GM23338 (cell line): ENCODE results near the gene HEXB. TPM values are rescaled to one million over a fixed set of nuclear protein-coding genes. Genes with fewer than 3 reads are reported as not detected.

Experiments used
- ATAC-seq: fragments of 200-7000 bp; cut with Tn5 transposase; 3 replicates; pipeline ENCODE4 v1.9.1; 2020
- DNase-seq: peaks from one replicate; pipeline ENCODE4 v3.0.0-alpha.2; 2015; ENCODE audit warnings: low spot score
- H2AFZ ChIP-seq: fragments of 200-600 bp; sonication (generic); 2 replicates; pipeline ENCODE4 v1.8.0; 2016; ENCODE audit warnings: antibody characterized with exemption, mild to moderate bottlenecking, moderate library complexity
- H3F3A ChIP-seq: fragments of 200-600 bp; sonication (generic); replicated peaks from 2 replicates; pipeline ENCODE4 v1.8.0; 2017; ENCODE audit warnings: antibody characterized with exemption, mixed run types, low read depth
- H3K27ac ChIP-seq: fragments of 200-600 bp; sonication (generic); 2 replicates; pipeline ENCODE4 v1.6.1; 2016; ENCODE audit warnings: low read depth
- H3K27me3 ChIP-seq: fragments of 200-600 bp; sonication (generic); 2 replicates; pipeline ENCODE4 v1.8.0; 2016; ENCODE audit warnings: mild to moderate bottlenecking, mixed run types, moderate library complexity; ENCODE audit not compliant: insufficient read depth
- H3K36me3 ChIP-seq: fragments of 200-600 bp; sonication (generic); 2 replicates; pipeline ENCODE4 v1.8.0; 2016; ENCODE audit warnings: mild to moderate bottlenecking; ENCODE audit not compliant: insufficient read depth
- H3K4me1 ChIP-seq: fragments of 200-600 bp; sonication (generic); 2 replicates; pipeline ENCODE4 v1.8.0; 2016; ENCODE audit warnings: mild to moderate bottlenecking, moderate library complexity; ENCODE audit not compliant: insufficient read depth
- H3K4me2 ChIP-seq: fragments of 200-600 bp; sonication (generic); 2 replicates; pipeline ENCODE4 v1.7.1; 2017; ENCODE audit warnings: mixed run types
- H3K4me3 ChIP-seq: fragments of 200-600 bp; sonication (generic); 2 replicates; pipeline ENCODE4 v1.6.1; 2016; ENCODE audit warnings: mixed run types
- H3K79me2 ChIP-seq: fragments of 200-600 bp; sonication (generic); replicated peaks from 2 replicates; pipeline ENCODE4 v1.8.0; 2017; ENCODE audit warnings: mild to moderate bottlenecking; ENCODE audit not compliant: insufficient read depth
- H3K9me2 ChIP-seq: fragments of 200-600 bp; sonication (generic); 2 replicates; pipeline ENCODE4 v1.8.0; 2017; ENCODE audit not compliant: insufficient read depth
- H4K20me1 ChIP-seq: fragments of 200-600 bp; sonication (generic); replicated peaks from 2 replicates; pipeline ENCODE4 v1.8.0; 2017; ENCODE audit warnings: mild to moderate bottlenecking; ENCODE audit not compliant: insufficient read depth
- H3K27ac Mint-ChIP-seq: 2 replicates; pipeline ENCODE4 v1.8.0; 2020; ENCODE audit warnings: inconsistent platforms, mild to moderate bottlenecking, moderate library complexity, mixed read lengths
- H3K27me3 Mint-ChIP-seq: 3 replicates; pipeline ENCODE4 v1.8.0; 2022; ENCODE audit warnings: low read depth, mild to moderate bottlenecking, moderate library complexity, mixed read lengths, inconsistent platforms; ENCODE audit not compliant: insufficient read depth, poor library complexity
- H3K36me3 Mint-ChIP-seq: 3 replicates; pipeline ENCODE4 v1.8.0; 2021; ENCODE audit warnings: low read depth, mild to moderate bottlenecking, inconsistent platforms, moderate library complexity, mixed read lengths
- H3K4me1 Mint-ChIP-seq: 3 replicates; pipeline ENCODE4 v1.8.0; 2020; ENCODE audit warnings: mild to moderate bottlenecking, inconsistent platforms, mixed read lengths
- H3K4me3 Mint-ChIP-seq: 3 replicates; pipeline ENCODE4 v1.8.0; 2021; ENCODE audit warnings: moderate library complexity, mild to moderate bottlenecking, inconsistent platforms, mixed read lengths
- H3K9me3 Mint-ChIP-seq: 3 replicates; pipeline ENCODE4 v1.8.0; 2020; ENCODE audit warnings: moderate library complexity, mild to moderate bottlenecking, inconsistent platforms, mixed read lengths
- CREB1 ChIP-seq: fragments of 250-450 bp; sonication (Bioruptor Pico); IDR thresholded peaks from 2 replicates; pipeline ENCODE4 v1.5.0; 2020; ENCODE audit warnings: low read depth, mild to moderate bottlenecking, moderate library complexity
- CTCF ChIP-seq, 2 experiments: fragments of 200-600 bp in 1 of 2; sonication (generic) in 1 of 2; conservative IDR thresholded peaks; 2 replicates each; pipeline versions ENCODE4 v1.5.1 to v1.6.1; 2016 to 2017; ENCODE audit warnings: antibody characterized with exemption in 2 of 2, low read depth in 2 of 2, mild to moderate bottlenecking in 2 of 2, moderate library complexity in 1 of 2
- ETS1 ChIP-seq: IDR thresholded peaks from 2 replicates; pipeline ENCODE4 v1.6.1; 2016; ENCODE audit warnings: antibody characterized with exemption
- EZH2 ChIP-seq: fragments of 200-600 bp; sonication (generic); IDR thresholded peaks from one replicate; pipeline ENCODE4 v1.8.0; 2017; ENCODE audit warnings: antibody characterized with exemption, mild to moderate bottlenecking, low read depth; ENCODE audit not compliant: unreplicated experiment
- EZH2phosphoT487 ChIP-seq: fragments of 200-600 bp; sonication (generic); IDR thresholded peaks from one replicate; pipeline ENCODE4 v1.8.1; 2018; ENCODE audit warnings: antibody characterized with exemption; ENCODE audit not compliant: unreplicated experiment
- NANOG ChIP-seq: IDR thresholded peaks from 2 replicates; pipeline ENCODE4 v1.6.1; 2016; ENCODE audit warnings: antibody characterized with exemption, borderline replicate concordance
- POLR2AphosphoS5 ChIP-seq: IDR thresholded peaks from 2 replicates; pipeline ENCODE4 v1.6.1; 2016; ENCODE audit warnings: antibody characterized with exemption, low read depth
- ZNF114 ChIP-seq: fragments of 250-450 bp; sonication (Bioruptor Pico); IDR thresholded peaks from 2 replicates; pipeline ENCODE4 v1.5.0; 2020; ENCODE audit warnings: mild to moderate bottlenecking, moderate library complexity
- ZNF331 ChIP-seq: fragments of 250-450 bp; sonication (Bioruptor Pico); IDR thresholded peaks from 2 replicates; pipeline ENCODE4 v1.5.0; 2020; ENCODE audit warnings: low read depth, mild to moderate bottlenecking, moderate library complexity
- ZNF462 ChIP-seq: fragments of 250-450 bp; sonication (Bioruptor Pico); IDR thresholded peaks from 2 replicates; pipeline ENCODE4 v1.5.0; 2020; ENCODE audit warnings: mild to moderate bottlenecking, moderate library complexity
- polyA plus RNA-seq: library from polyadenylated mRNA; unstranded; fragments of >200 nt; fragmentation: Nextera tagmentation; extraction: Ambion mirVana; gene quantifications from 2 replicates; pipeline ENCODE4 v1.2.1, GENCODE V29; 2016
- total RNA-seq: library from RNA; depleted of rRNA; stranded (reverse); fragments of >200 nt; shearing (Covaris generic); gene quantifications from 2 replicates; pipeline ENCODE4 v1.2.3, GENCODE V29; 2014

HEXB gene
- total and polyA plus RNA-seq, 2 experiments from 2014 or later, result 49.2 to 70.8 TPM

DNA sequence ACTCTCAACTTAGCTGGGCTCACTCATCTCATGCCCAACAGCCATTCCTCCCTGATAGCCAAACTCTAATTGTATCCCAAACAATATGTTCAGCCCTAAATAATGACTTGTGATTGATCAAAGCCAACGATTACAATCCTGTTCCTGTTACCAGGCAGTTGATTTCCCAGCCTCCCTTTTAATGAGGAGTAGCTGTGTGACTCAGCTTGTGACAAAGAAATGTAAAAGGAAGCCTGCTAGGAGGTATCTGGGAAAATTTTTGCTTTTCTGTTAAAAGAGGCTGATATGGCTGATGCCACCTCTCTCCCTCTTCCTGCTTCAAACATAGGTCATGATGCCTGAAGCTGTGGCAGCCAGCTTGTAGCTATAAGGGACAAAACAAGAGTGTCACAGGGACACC is 24.9 kb upstream of the HEXB start:
- Histone ChIP-seq H4K20me1 (no peaks in the 10 kb centered on the region), H3K79me2 (no peaks in the 10 kb centered on the region), H3F3A (no peaks in the 10 kb centered on the region), H3K36me3 (no peaks in the 10 kb centered on the region; the same call in 1 of the 2 replicates), H3K9me2 (no peaks in the 10 kb centered on the region), H3K4me1 (no peaks in the 10 kb centered on the region), H3K27me3 (no peaks in the 10 kb centered on the region), H3K4me3 (no peak overlapping the region), H2AFZ (peak overlapping the region; percentile 38; the same call in 1 of the 2 replicates), H3K4me2 (no peak overlapping the region), H3K27ac (no peak overlapping the region)
- no peak for TF ChIP-seq ZNF331 (CRISPR knock-in tag)
- no peak for TF ChIP-seq CTCF (conservative IDR thresholded peaks at IDR 0.05; ENCODE audit: low read depth in 2 of 2)
- no peak for TF ChIP-seq POLR2AphosphoS5
- TF ChIP-seq NANOG, result no peak
- no peaks in the 10 kb centered on the region for H3K36me3 Mint-ChIP-seq
- ATAC-seq, result no peak
- peaks cover 7% of the 10 kb centered on the region for H3K9me3 Mint-ChIP-seq
- no peak overlapping the region for H3K27ac Mint-ChIP-seq
- no peaks in the 10 kb centered on the region for H3K27me3 Mint-ChIP-seq
- no peak overlapping the region for H3K4me3 Mint-ChIP-seq
- DNase-seq, result no peak
- H3K4me1 Mint-ChIP-seq, result no peaks in the 10 kb centered on the region; the same call in 1 of the 3 replicates

- Histone ChIP-seq H3K4me3 (no peak overlapping the region), H3K27ac (no peak overlapping the region), H3K9me2 (no peaks in the 10 kb centered on the region), H3K4me1 (no peaks in the 10 kb centered on the region), H3K4me2 (no peak overlapping the region), H4K20me1 (no peaks in the 10 kb centered on the region), H3K36me3 (no peaks in the 10 kb centered on the region; the same call in 1 of the 2 replicates), H2AFZ (0 out of 2 replicates have a peak overlapping the region, but pooled peaks have one; percentile 43), H3K79me2 (no peaks in the 10 kb centered on the region), H3F3A (no peaks in the 10 kb centered on the region), H3K27me3 (no peaks in the 10 kb centered on the region)
- H3K4me1 Mint-ChIP-seq, result peaks cover 1% of the 10 kb centered on the region; the same call in 2 of the 3 replicates
- peaks cover 7% of the 10 kb centered on the region for H3K9me3 Mint-ChIP-seq
- H3K36me3 Mint-ChIP-seq, result no peaks in the 10 kb centered on the region
- no peak for TF ChIP-seq CREB1
- TF ChIP-seq ZNF331 (CRISPR knock-in tag), result no peak
- no peak for TF ChIP-seq ZNF114
- no peak for TF ChIP-seq ZNF462 (CRISPR knock-in tag)
- no peak for TF ChIP-seq CTCF (conservative IDR thresholded peaks at IDR 0.05; ENCODE audit: low read depth in 2 of 2)
- no peak for TF ChIP-seq EZH2
- no peak for TF ChIP-seq POLR2AphosphoS5
- no peak for TF ChIP-seq EZH2phosphoT487
- TF ChIP-seq ETS1, result no peak
- no peaks in the 10 kb centered on the region for H3K27me3 Mint-ChIP-seq
- no peak for ATAC-seq
- H3K27ac Mint-ChIP-seq, result no peak overlapping the region
- no peak for DNase-seq
- no peak overlapping the region for H3K4me3 Mint-ChIP-seq
These were observed 24.2 kb upstream of the HEXB start for GRCh38 chr5:74660873-74661272.
